OCI-LY3 (cell line): ENCODE data around the gene KAT6B.

Experiments used
- H2AFZ ChIP-seq: fragments of 200-600, 300-600 bp; shearing (Covaris generic); 2 replicates; pipeline ENCODE4 v1.6.0; 2014; ENCODE audit warnings: antibody characterized with exemption, low read depth, low read length
- H3K27ac ChIP-seq: fragments of 200-600, 300-600 bp; sonication (generic); 2 replicates; pipeline ENCODE4 v1.5.1; 2014; ENCODE audit warnings: mild to moderate bottlenecking, low read length, moderate library complexity, mixed read lengths
- H3K27me3 ChIP-seq: fragments of 200-600, 300-600 bp; sonication (generic); 2 replicates; pipeline ENCODE4 v1.6.1; 2014; ENCODE audit warnings: low read depth, low read length, mixed read lengths
- H3K36me3 ChIP-seq: fragments of 200-600, 300-600 bp; sonication (generic); replicated peaks from 2 replicates; pipeline ENCODE3; 2014; ENCODE audit warnings: low read depth, low read length, mixed read lengths
- H3K4me1 ChIP-seq: fragments of 300-600, 200-600 bp; sonication (generic); 2 replicates; pipeline ENCODE4 v1.6.1; 2014; ENCODE audit warnings: low read length, mixed read lengths
- H3K4me2 ChIP-seq: fragments of 200-600, 300-600 bp; sonication (generic); 2 replicates; pipeline ENCODE4 v1.6.1; 2014; ENCODE audit warnings: low read length, mixed read lengths
- H3K4me3 ChIP-seq: fragments of 300-600, 200-600 bp; sonication (generic); 2 replicates; pipeline ENCODE4 v1.5.1; 2014; ENCODE audit warnings: antibody characterized with exemption, mild to moderate bottlenecking, low read length, moderate library complexity
- H3K79me2 ChIP-seq: fragments of 300-600, 200-600 bp; shearing (Covaris generic); 2 replicates; pipeline ENCODE4 v1.6.1; 2014; ENCODE audit warnings: mild to moderate bottlenecking, low read length, mixed read lengths
- H3K9ac ChIP-seq: fragments of 300-600, 200-600 bp; shearing (Covaris generic); 2 replicates; pipeline ENCODE4 v1.6.0; 2014; ENCODE audit warnings: mild to moderate bottlenecking, low read length, moderate library complexity
- H3K9me3 ChIP-seq: fragments of 200-600, 300-600 bp; shearing (Covaris generic); 2 replicates; pipeline ENCODE4 v1.6.1; 2014; ENCODE audit warnings: low read length, mixed read lengths; ENCODE audit not compliant: insufficient read depth
- H4K20me1 ChIP-seq: fragments of 200-600, 300-600 bp; sonication (generic); 2 replicates; pipeline ENCODE4 v1.6.1; 2016; ENCODE audit warnings: low read length, mixed read lengths; ENCODE audit not compliant: insufficient read depth
- CTCF ChIP-seq: fragments of 200-600, 300-600 bp; sonication (generic); IDR thresholded peaks from 2 replicates; pipeline ENCODE4 v1.5.1; 2014; ENCODE audit warnings: antibody characterized with exemption, low read length, low read depth
- EZH2phosphoT487 ChIP-seq: fragments of 200-600 bp; shearing (Covaris generic); IDR thresholded peaks from 2 replicates; pipeline ENCODE4 v1.6.1; 2018; ENCODE audit warnings: antibody characterized with exemption, mixed run types, low read depth

The KAT6B gene

GRCh38 chr10:75057680-75058079 is 231.3 kb downstream of the KAT6B start:
- H3K4me3 ChIP-seq, result no peak overlapping the region
- no peak overlapping the region for H3K9ac ChIP-seq
- H3K9me3 ChIP-seq, result no peaks in the 10 kb centered on the region
- no peak overlapping the region for H3K27ac ChIP-seq
- no peak overlapping the region for H3K4me2 ChIP-seq
- no peaks in the 10 kb centered on the region for H3K79me2 ChIP-seq
- H4K20me1 ChIP-seq, result no peaks in the 10 kb centered on the region
- H3K4me1 ChIP-seq, result peaks cover 4% of the 10 kb centered on the region; the same call in 1 of the 2 replicates
- H2AFZ ChIP-seq, result no peak overlapping the region
- TF ChIP-seq CTCF (no peak), EZH2phosphoT487 (no peak)
- H3K27me3 ChIP-seq, result no peaks in the 10 kb centered on the region
- no peaks in the 10 kb centered on the region for H3K36me3 ChIP-seq

GRCh38 chr10:75058161-75058560 is 231.8 kb downstream of the KAT6B start:
- Histone ChIP-seq H3K27me3 (no peaks in the 10 kb centered on the region), H3K9me3 (no peaks in the 10 kb centered on the region), H3K79me2 (no peaks in the 10 kb centered on the region), H4K20me1 (no peaks in the 10 kb centered on the region), H2AFZ (no peak overlapping the region), H3K4me2 (no peak overlapping the region), H3K27ac (no peak overlapping the region), H3K4me1 (peaks cover 4% of the 10 kb centered on the region; the same call in 1 of the 2 replicates), H3K9ac (no peak overlapping the region), H3K36me3 (no peaks in the 10 kb centered on the region), H3K4me3 (no peak overlapping the region)
- TF ChIP-seq EZH2phosphoT487, result no peak
- TF ChIP-seq CTCF, result no peak

- Histone ChIP-seq H3K79me2 (no peaks in the 10 kb centered on the region), H3K9ac (no peak overlapping the region), H3K4me3 (no peak overlapping the region), H3K4me2 (no peak overlapping the region), H3K27me3 (no peaks in the 10 kb centered on the region), H3K9me3 (no peaks in the 10 kb centered on the region), H2AFZ (no peak overlapping the region), H4K20me1 (no peaks in the 10 kb centered on the region), H3K4me1 (no peaks in the 10 kb centered on the region), H3K36me3 (no peaks in the 10 kb centered on the region), H3K27ac (no peak overlapping the region)
- no peak for TF ChIP-seq EZH2phosphoT487
- TF ChIP-seq CTCF, result no peak
Observed at GRCh38 chr10:75061709-75062505, 235.5 kb downstream of the KAT6B start.

GRCh38 chr10:75062506-75063299 is 236.3 kb downstream of the KAT6B start:
- no peak overlapping the region for H3K27ac ChIP-seq

More at GRCh38 chr10:75062506-75063299, 236.3 kb downstream of the KAT6B start:
- no peak for TF ChIP-seq CTCF
- no peak for TF ChIP-seq EZH2phosphoT487
- H4K20me1 ChIP-seq, result no peaks in the 10 kb centered on the region
- no peak overlapping the region for H2AFZ ChIP-seq
- H3K4me3 ChIP-seq, result no peak overlapping the region
- no peak overlapping the region for H3K9ac ChIP-seq
- no peak overlapping the region for H3K4me2 ChIP-seq
- H3K79me2 ChIP-seq, result no peaks in the 10 kb centered on the region
- H3K36me3 ChIP-seq, result no peaks in the 10 kb centered on the region
- no peaks in the 10 kb centered on the region for H3K27me3 ChIP-seq
- H3K4me1 ChIP-seq, result no peaks in the 10 kb centered on the region
- H3K9me3 ChIP-seq, result no peaks in the 10 kb centered on the region
